Activated T-cell treated with anti-CD3 and anti-CD28 coated beads for 24 hours (primary cell): ENCODE results near the gene STOML3.
A peak's percentile ranks its signal among the peaks of the same experiment; 100 is the strongest.
"Not testable (repeated sequence)": the region's sequence is repeated elsewhere in the genome, so short reads cannot be mapped to it uniquely, and the experiment has no call there.

ENCODE experiments used
- DNase-seq: peaks from one replicate; pipeline ENCODE4 v3.0.0-alpha.2; 2020; ENCODE audit warnings: low read depth

Gene STOML3

DNA sequence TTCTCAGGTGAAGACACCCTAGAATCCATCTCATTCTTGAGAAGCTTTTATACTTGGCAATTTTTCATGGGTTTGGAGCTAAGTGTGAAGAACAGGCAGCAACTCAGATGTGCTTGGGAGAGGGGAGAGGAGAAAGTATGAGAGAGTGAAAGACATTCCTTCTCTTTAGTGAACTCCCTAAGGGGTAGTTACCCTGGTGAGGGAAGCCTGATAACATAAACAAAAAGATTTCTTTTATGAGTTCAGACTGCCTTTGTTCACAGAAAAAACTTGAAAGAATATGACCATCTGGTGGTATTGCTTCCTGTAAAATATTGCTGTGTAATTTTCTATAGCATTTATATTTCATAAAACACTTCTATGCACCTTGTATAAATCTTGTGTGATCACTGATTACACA, at the start of gene STOML3:
Gene STOML3 (minus strand): TSS at position 139 of the 400 bp plus-strand sequence. CDS start 110 bp downstream, at position 29.
- no peak for DNase-seq

- DNase-seq: no peak
Observed at GRCh38 chr13:39040206-39040605, 49.6 kb upstream of the STOML3 start.

- no peak for DNase-seq
Observed at GRCh38 chr13:39039041-39039440, 48.4 kb upstream of the STOML3 start.

GRCh38 chr13:39038569-39039030, 48.0 kb upstream of the STOML3 start:
- DNase-seq: peak; percentile 37

GRCh38 chr13:39037880-39038568, 47.4 kb upstream of the STOML3 start, which contains the start of the genes NHLRC3 and PROSER1:
Gene NHLRC3 (plus strand): TSS chr13:39038456. CDS start chr13:39038640, 184 bp downstream.
Gene PROSER1 (minus strand): TSS chr13:39038089. CDS start chr13:39037242, 847 bp downstream.
- DNase-seq: peak; percentile 73

GRCh38 chr13:39037410-39037879, 46.8 kb upstream of the STOML3 start:
- no peak for DNase-seq

- DNase-seq: no peak
Observed at GRCh38 chr13:39036212-39036611, 45.6 kb upstream of the STOML3 start.

- DNase-seq: no peak
Observed at GRCh38 chr13:39035799-39036198, 45.2 kb upstream of the STOML3 start.

- DNase-seq: no peak
Observed at GRCh38 chr13:39035204-39035603, 44.6 kb upstream of the STOML3 start.

GRCh38 chr13:39034085-39034484, 43.5 kb upstream of the STOML3 start:
- DNase-seq: no peak

DNA sequence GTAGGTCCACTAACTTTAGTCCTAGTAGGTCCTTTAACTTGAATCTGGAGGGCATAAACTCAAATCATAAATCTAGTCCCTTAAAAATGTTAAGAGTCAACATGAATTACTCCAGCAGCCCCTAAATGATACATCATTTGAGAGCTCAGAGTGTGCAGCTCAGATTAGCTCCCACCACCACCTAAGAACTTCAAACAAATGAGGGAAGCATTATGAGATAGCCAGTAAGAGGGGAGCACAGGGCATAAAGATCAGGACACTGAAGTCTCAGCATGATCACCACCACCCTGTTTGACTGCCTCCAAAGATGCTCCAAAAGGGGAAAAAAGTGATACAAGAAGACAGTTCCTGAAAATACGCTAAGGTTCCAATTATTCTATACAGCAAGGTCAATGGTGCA, 41.5 kb upstream of the STOML3 start:
- no peak for DNase-seq

DNA sequence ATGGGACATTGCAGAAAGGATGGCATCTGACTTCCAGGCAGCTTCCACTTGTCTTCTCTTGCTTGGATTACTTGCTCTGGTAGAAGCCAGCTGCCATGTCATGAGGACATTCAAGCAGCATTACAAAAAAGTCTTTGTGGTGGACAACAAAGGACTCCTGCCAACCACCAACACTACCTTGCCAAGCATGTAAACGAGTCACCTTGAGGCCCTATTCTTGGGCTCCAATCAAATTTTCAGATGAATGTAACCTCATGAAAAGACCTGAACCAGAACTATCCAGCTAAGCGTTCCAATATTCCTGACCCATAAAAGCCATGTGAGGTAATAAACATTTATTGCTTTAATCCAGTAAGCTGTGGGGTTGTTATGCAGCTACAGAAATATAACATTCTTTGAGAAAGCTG, 34.8 kb upstream of the STOML3 start:
- no peak for DNase-seq

- no peak for DNase-seq
Observed at GRCh38 chr13:39023761-39024160, 33.1 kb upstream of the STOML3 start.

- no peak for DNase-seq
Observed at GRCh38 chr13:39023316-39023715, 32.7 kb upstream of the STOML3 start.

DNA sequence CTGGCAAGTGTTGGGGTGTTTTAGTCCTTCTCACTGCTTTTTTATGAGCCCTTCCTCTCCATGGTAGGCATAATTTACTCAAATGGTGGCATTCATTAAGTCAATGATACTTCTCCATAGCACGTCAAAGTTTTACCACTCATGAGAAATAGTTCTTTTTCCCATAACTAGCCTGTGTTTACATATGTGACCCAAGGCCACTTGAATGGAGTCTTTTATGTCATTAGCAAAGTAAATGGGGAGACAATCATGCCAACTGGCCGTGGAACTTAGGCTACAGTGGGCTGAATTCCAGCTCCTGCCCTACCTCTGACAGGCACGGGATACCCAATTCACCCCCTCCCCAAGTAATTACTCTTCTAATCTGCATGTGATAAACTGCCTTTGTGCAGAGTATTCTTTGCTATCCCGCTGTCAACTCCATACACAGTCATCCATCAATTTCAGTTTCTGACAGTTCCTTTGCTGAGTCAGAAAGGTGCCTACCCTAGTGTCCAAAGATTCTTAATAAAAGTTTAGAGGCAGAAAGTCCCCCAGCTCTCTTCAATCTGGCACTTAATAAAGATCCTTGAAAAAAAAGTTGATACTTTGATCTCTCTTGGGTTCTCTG, 30.3 kb upstream of the STOML3 start:
- no peak for DNase-seq

DNA sequence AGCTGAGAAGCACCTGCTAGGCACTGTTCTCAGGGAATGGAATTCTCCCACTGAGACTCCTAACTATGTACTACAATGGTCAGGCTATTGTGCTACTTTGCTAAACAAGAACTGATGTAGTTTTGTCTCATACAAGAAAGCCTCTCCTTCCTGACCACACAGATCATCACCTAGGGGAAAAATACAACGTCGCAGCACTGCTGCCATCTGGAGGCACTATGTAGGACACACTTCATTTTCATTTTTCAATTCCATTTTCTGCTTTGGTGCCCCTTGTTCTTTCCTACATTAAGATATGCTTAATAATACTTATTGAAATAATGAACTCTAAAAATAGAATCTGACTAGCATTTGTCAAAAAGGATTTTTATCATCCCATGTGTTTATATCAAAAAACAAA, 26.2 kb upstream of the STOML3 start:
- no peak for DNase-seq

- no peak for DNase-seq
Observed at GRCh38 chr13:39016087-39016486, 25.5 kb upstream of the STOML3 start.

- no peak for DNase-seq
Observed at GRCh38 chr13:39013462-39013861, 22.8 kb upstream of the STOML3 start.

GRCh38 chr13:39012608-39013007, 22.0 kb upstream of the STOML3 start:
- DNase-seq: no peak

GRCh38 chr13:39006371-39007111, 15.9 kb upstream of the STOML3 start:
- DNase-seq: not testable (repeated sequence)

- DNase-seq: no peak
Observed at GRCh38 chr13:38998739-38999138, 8.1 kb upstream of the STOML3 start.

DNA sequence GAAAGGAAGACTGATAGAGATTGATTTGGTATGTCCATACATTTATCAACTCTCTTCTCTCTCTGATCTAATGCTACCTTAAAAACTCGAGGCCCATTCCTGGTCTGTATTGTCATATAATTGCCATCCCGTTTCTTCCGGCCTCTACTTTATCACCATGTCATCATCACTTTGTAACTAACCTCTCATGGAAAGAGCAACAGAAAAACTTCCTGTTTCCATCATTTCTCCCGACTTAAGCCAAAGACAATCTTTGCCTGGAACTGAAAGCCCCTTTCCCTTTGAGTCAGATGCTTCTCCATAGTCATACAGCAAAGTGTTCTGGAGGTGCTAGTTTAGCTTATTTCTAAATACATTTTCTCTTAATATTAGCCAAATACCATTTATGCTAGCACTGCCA, 2.8 kb upstream of the STOML3 start:
- no peak for DNase-seq

- DNase-seq: no peak
Observed at GRCh38 chr13:38981096-38981495, 9.5 kb downstream of the STOML3 start.
